ENCODE results near the gene MBD1.

MBD1 gene

GRCh38 chr18:50266248-50266704 lies 15.0 kb downstream of the MBD1 start, which contains the start of gene CFAP53:
Gene CFAP53 (minus strand): TSS chr18:50266495. CDS start chr18:50266404, 91 bp downstream.
- peak within 1 kb of the TSS; percentile 74 for H3K4me3 ChIP-seq (ENCODE audit: low read length)
- peaks cover 20% of the 10 kb centered on the region; the same call in 1 of the 2 replicates for H3F3A ChIP-seq (ENCODE audit: insufficient read depth, low read length)
- TF ChIP-seq EZH2 (optimal IDR thresholded peaks at IDR 0.05; ENCODE audit: low read depth, low read length) (no peak), EZH2phosphoT487 (IDR thresholded peaks at IDR 0.05; ENCODE audit: low read length) (no peak)
- TF ChIP-seq, protein P1, sequence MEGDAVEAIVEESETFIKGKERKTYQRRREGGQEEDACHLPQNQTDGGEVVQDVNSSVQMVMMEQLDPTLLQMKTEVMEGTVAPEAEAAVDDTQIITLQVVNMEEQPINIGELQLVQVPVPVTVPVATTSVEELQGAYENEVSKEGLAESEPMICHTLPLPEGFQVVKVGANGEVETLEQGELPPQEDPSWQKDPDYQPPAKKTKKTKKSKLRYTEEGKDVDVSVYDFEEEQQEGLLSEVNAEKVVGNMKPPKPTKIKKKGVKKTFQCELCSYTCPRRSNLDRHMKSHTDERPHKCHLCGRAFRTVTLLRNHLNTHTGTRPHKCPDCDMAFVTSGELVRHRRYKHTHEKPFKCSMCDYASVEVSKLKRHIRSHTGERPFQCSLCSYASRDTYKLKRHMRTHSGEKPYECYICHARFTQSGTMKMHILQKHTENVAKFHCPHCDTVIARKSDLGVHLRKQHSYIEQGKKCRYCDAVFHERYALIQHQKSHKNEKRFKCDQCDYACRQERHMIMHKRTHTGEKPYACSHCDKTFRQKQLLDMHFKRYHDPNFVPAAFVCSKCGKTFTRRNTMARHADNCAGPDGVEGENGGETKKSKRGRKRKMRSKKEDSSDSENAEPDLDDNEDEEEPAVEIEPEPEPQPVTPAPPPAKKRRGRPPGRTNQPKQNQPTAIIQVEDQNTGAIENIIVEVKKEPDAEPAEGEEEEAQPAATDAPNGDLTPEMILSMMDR (IDR thresholded peaks at IDR 0.05; ENCODE audit: low read length): no peak
- H3K9ac ChIP-seq (ENCODE audit: low read length): peak within 1 kb of the TSS; percentile 36; the same call in 1 of the 2 replicates
- no peaks in the 10 kb centered on the region for H3K36me3 ChIP-seq (replicated peaks; ENCODE audit: insufficient read depth, low read length)
- H4K20me1 ChIP-seq (ENCODE audit: insufficient read depth, low read length): no peaks in the 10 kb centered on the region
- H3K79me2 ChIP-seq (ENCODE audit: low read length): no peaks in the 10 kb centered on the region
- no peaks in the 10 kb centered on the region for H3K9me2 ChIP-seq (replicated peaks; ENCODE audit: insufficient read depth, low read length)
- peak; percentile 91 for DNase-seq
- peak within 1 kb of the TSS; percentile 33; the same call in 1 of the 2 replicates for H3K27ac ChIP-seq (ENCODE audit: low read length)
- no peaks in the 10 kb centered on the region for H3K9me3 ChIP-seq (replicated peaks; ENCODE audit: insufficient read depth, low read length)
- no peaks in the 10 kb centered on the region for H3K27me3 ChIP-seq (replicated peaks; ENCODE audit: insufficient read depth, low read length)
- H3K4me2 ChIP-seq (ENCODE audit: low read depth, low read length): peak within 1 kb of the TSS; percentile 63
- peak within 1 kb of the TSS; percentile 74 for H2AFZ ChIP-seq (ENCODE audit: low read length)
- peaks cover 16% of the 10 kb centered on the region; the same call in 1 of the 2 replicates for H3K4me1 ChIP-seq (ENCODE audit: low read length)

DNA sequence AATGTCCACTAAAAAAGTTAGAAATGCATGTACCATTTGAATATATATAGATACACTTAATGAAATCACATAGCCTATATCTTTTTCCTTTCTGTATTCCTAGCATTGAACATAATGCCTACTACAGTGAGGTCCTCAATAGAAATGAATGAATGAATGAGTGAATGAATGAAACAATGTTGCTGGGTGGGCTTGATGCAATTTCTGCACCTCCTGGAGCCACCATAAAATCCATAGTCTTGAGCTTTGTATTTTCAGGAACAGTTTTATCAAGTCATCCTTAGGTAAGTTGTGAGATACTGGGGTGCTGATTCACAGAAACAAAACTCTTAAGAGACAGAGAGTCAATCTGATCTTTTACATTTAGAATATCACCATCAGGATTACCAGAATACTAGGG lies 18.3 kb downstream of the MBD1 start:
- Histone ChIP-seq H3K9me3 (replicated peaks; ENCODE audit: insufficient read depth, low read length) (no peaks in the 10 kb centered on the region), H3K9ac (ENCODE audit: low read length) (no peak overlapping the region), H3K9me2 (replicated peaks; ENCODE audit: insufficient read depth, low read length) (no peaks in the 10 kb centered on the region), H3K79me2 (ENCODE audit: low read length) (no peaks in the 10 kb centered on the region), H3F3A (ENCODE audit: insufficient read depth, low read length) (0 out of 2 replicates have a peak, but pooled peaks cover 6% of the 10 kb centered on the region), H3K4me3 (ENCODE audit: low read length) (no peak overlapping the region), H4K20me1 (ENCODE audit: insufficient read depth, low read length) (no peaks in the 10 kb centered on the region), H3K4me1 (ENCODE audit: low read length) (peaks cover 12% of the 10 kb centered on the region; the same call in 1 of the 2 replicates), H3K27me3 (replicated peaks; ENCODE audit: insufficient read depth, low read length) (no peaks in the 10 kb centered on the region), H3K4me2 (ENCODE audit: low read depth, low read length) (no peak overlapping the region), H2AFZ (ENCODE audit: low read length) (no peak overlapping the region), H3K27ac (ENCODE audit: low read length) (no peak overlapping the region), H3K36me3 (replicated peaks; ENCODE audit: insufficient read depth, low read length) (no peaks in the 10 kb centered on the region)
- TF ChIP-seq EZH2phosphoT487 (IDR thresholded peaks at IDR 0.05; ENCODE audit: low read length): no peak
- no peak for TF ChIP-seq EZH2 (optimal IDR thresholded peaks at IDR 0.05; ENCODE audit: low read depth, low read length)
- TF ChIP-seq, protein P1 (IDR thresholded peaks at IDR 0.05; ENCODE audit: low read length): no peak
- DNase-seq: no peak

- no peaks in the 10 kb centered on the region for H3K79me2 ChIP-seq (ENCODE audit: low read length)
- no peaks in the 10 kb centered on the region for H3K4me1 ChIP-seq (ENCODE audit: low read length)
- no peak for DNase-seq
- no peak overlapping the region for H3K4me2 ChIP-seq (ENCODE audit: low read depth, low read length)
- no peaks in the 10 kb centered on the region for H3F3A ChIP-seq (ENCODE audit: insufficient read depth, low read length)
- no peak overlapping the region for H3K9ac ChIP-seq (ENCODE audit: low read length)
- no peak overlapping the region for H3K4me3 ChIP-seq (ENCODE audit: low read length)
- no peaks in the 10 kb centered on the region for H3K9me2 ChIP-seq (replicated peaks; ENCODE audit: insufficient read depth, low read length)
- H3K27ac ChIP-seq (ENCODE audit: low read length): no peak overlapping the region
- TF ChIP-seq, protein P1 (IDR thresholded peaks at IDR 0.05; ENCODE audit: low read length): no peak
- TF ChIP-seq EZH2 (optimal IDR thresholded peaks at IDR 0.05; ENCODE audit: low read depth, low read length): no peak
- no peak for TF ChIP-seq EZH2phosphoT487 (IDR thresholded peaks at IDR 0.05; ENCODE audit: low read length)
- no peaks in the 10 kb centered on the region for H4K20me1 ChIP-seq (ENCODE audit: insufficient read depth, low read length)
- 0 out of 2 replicates have a peak overlapping the region, but pooled peaks have one; percentile 10 for H2AFZ ChIP-seq (ENCODE audit: low read length)
- H3K27me3 ChIP-seq (replicated peaks; ENCODE audit: insufficient read depth, low read length): no peaks in the 10 kb centered on the region
- H3K9me3 ChIP-seq (replicated peaks; ENCODE audit: insufficient read depth, low read length): no peaks in the 10 kb centered on the region
- H3K36me3 ChIP-seq (replicated peaks; ENCODE audit: insufficient read depth, low read length): no peaks in the 10 kb centered on the region
Measured at GRCh38 chr18:50250935-50251334, 30.4 kb downstream of the MBD1 start.
